T-helper 22 cell (primary cell): ENCODE measurements around the gene SLC28A2.
A peak's percentile ranks its signal among the peaks of the same experiment; 100 is the strongest.
"Not testable (repeated sequence)": the region's sequence is repeated elsewhere in the genome, so short reads cannot be mapped to it uniquely, and the experiment has no call there.

Experiments
- DNase-seq: peaks from one replicate; pipeline ENCODE4 v3.0.0-alpha.2; 2020; ENCODE audit warnings: low read depth

Gene SLC28A2

GRCh38 chr15:45263854-45264253 is 11.8 kb downstream of the SLC28A2 start:
- DNase-seq: no peak

DNA sequence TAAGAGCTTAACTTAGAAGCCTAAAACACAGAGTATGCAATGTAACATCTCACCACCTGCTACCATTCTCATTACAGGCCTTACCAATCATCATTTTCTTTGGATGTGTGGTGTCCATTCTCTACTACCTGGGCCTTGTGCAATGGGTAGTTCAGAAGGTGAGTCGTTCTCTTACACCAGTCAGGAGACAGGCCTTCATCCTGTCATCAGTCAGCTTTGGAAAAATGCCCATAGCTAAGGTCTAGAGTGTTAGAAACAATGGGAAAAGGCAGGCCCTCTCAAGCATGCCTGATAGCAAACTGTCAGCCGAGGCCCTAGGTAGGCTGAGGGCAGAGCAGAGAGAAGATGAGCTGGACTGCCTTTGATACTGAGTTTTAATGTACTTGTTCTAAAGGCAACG is 13.5 kb downstream of the SLC28A2 start:
- DNase-seq: no peak

DNA sequence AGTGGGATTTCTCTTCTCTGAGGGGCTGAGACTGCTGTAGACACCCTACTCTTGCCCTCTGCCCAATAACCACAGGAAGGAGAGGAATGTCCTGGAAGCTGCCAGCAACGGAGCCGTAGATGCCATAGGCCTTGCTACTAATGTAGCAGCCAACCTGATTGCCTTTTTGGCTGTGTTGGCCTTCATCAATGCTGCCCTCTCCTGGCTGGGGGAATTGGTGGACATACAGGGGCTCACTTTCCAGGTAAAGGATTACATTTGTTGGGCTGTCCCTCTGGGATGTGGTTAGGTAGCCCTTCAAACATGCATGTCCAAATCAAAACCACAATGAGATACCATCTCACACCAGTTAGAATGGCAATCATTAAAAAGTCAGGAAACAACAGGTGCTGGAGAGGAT is 16.1 kb downstream of the SLC28A2 start:
- DNase-seq: no peak

- no peak for DNase-seq
Observed at GRCh38 chr15:45274636-45275380, 22.8 kb downstream of the SLC28A2 start.

DNA sequence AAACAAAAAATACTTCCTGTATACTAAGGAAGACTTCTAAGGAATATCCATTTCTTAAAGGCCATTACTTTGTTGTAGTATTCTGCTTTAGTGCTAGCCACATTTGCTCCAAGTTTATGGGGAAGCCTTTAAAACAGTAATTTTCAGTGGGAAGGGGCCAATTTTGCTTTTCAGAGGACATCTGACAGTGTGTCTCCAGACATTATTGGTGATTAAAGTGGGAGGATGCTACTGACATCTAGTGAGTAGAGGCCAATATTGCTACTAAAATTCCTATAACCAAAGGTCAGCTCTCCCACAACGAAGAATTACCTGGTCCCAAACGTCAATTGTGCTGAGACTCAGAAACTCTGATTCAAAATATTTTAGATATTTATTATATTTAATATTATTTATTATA is 24.8 kb downstream of the SLC28A2 start:
- DNase-seq: no peak

DNA sequence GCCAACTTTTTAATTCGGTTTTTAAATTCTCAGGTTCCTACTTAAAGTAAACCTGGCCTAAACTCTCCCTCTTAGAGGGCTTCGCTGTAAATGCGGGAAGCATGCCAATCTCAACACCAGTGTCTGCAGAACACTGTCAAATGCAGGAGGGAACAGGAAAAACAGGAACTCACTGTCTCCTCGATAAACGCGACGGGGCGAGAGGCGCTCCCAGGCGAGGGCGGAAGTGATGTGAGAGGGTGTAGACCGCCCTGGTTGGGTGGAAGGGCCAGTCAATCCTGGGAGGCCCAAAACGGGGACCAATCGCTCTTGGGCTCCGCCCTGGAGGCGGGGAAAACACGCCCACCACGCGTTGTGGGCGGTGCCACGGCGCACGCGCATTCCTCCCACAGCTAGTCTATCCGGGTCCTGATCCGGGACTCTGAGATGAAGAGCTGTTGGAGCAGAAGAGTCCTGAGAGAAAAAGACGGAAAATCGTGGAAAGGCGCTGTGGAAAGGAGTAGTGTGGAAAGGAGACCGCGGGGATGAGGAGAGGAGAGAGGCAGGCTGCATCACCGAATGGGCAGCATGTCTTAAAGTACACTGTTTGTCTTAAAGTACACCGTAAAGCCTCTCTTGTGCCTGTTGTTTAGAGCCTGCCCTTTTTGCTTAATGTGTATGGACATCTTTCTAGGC is 27.1 kb downstream of the SLC28A2 start:
- DNase-seq: peak; percentile 90

GRCh38 chr15:45285413-45285812 is 33.4 kb downstream of the SLC28A2 start:
- DNase-seq: no peak

DNA sequence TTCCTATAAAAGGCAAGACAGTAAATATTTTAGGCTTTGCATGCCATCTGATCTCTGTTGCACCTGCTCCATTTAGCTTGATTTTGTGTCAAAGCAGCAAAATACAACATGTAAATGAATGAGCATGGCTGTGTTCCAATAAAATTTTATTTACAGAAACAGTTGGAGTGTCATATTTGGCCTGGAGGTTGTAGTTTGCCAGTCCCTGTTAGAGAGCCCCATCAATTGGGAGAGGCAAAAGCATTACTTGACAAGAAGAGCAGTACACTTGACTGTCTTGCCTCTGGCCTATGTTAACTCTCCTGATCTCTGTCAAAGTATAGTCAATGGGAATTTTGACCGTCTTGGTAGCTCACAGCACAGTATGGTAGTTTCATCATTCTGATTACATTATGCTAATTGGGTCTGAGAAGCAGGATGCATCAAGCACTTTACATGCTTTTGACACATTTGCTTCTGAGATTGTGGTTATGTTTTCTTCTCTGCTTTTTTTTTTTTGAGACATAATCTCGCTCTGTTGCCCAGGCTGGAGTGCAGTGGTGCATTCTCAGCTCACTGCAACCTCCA is 35.4 kb downstream of the SLC28A2 start:
- DNase-seq: no peak

DNA sequence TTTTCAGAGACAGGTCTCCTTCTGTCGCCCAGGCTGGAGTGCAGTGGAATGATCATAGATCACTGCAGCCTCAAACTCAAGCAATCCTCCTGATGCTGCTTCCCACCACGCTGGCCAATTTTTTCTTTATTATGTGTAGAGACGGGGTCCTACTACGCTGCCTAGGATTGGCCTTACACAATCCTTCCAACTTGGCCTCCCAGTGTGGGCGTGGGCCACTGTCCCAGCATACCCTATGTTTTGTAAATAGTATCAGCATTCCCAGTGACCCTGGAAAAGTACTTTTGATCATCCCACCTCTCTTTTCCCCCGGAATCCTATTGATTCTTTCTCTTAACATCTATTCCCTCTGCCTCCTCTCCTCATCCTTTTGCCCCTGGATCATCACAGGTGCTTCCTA is 36.9 kb downstream of the SLC28A2 start:
- no peak for DNase-seq

- DNase-seq: no peak
Observed at GRCh38 chr15:45291822-45292582, 40.0 kb downstream of the SLC28A2 start.

- not testable (repeated sequence) for DNase-seq
Observed at GRCh38 chr15:45293326-45293725, 41.3 kb downstream of the SLC28A2 start.

- not testable (repeated sequence) for DNase-seq
Observed at GRCh38 chr15:45298964-45299378, 46.9 kb downstream of the SLC28A2 start.

DNA sequence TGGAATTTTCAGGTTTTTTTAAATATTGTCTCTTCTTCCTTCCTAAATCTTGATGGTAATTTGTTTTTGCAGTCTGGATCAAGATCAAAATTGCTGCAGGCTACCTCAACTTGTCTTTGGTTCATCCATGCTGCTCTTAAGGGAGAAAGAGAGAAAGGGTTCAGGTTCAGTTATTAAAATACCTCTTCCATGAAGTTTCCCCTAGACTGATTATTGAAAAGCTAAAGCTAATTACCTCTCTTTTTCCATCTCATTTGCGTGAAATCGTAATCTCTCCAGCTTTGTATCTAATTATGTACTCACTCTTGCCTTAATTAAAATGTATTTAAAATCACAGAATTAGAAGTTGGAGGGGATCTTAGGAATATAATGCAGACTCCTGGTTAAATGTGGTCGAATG is 52.7 kb downstream of the SLC28A2 start:
- DNase-seq: no peak

DNA sequence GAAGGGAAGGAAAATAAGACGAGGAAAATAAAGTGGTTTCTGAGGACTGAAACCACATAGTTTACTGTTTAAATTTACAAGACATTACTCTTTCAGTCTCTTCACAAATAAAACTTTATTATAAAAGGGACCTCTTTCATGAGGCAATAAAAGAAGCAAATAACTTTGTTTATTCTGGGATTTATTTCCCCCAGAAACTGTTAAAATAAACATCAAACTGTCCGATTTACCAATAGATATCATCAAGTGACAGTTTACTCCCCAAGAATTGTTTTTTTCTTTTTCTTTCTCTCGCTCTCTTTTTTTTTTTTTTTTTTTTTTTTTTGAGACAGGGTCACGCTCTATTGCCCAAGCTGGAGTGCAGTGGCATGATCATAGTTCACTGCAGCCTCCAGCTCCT is 54.1 kb downstream of the SLC28A2 start:
- no peak for DNase-seq

- no peak for DNase-seq
Observed at GRCh38 chr15:45307230-45307924, 55.3 kb downstream of the SLC28A2 start.

DNA sequence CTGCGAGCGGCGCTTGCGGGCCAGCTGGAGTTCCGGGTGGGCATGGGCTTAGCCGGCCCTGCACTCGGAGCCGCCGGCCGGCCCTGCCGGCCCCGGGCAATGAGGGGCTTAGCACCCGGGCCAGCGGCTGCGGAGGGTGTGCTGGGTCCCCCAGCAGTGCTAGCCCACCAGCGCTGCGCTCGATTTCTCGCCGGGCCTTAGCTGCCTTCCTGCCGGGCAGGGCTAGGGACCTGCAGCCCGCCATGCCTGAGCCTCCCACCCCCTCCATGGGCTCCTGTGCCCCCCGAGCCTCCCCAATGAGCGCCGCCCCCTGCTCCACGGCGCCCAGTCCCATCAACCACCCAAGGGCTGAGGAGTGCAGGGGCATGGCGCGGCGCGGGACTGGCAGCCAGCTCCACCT is 62.1 kb downstream of the SLC28A2 start:
- DNase-seq: not testable (repeated sequence)

DNA sequence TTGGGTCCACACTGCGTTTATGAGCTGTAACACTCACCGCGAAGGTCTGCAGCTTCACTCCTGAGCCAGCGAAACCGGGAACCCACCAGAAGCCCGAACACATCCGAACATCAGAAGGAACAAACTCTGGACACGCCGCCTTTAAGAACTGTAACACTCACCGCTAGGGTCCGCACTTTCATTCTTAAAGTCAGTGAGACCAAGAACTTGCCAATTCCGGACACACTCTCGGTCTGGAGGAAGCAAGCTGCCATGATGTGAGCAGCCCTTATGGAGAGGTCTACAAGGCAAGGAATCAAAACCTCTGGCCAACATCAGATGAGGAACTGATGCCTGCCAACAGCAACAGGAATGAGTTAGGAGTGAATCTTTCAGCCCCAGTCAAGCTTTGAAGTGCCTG is 62.9 kb downstream of the SLC28A2 start:
- DNase-seq: no peak

GRCh38 chr15:45319472-45320214 is 67.6 kb downstream of the SLC28A2 start:
- no peak for DNase-seq

GRCh38 chr15:45320581-45321205 is 68.7 kb downstream of the SLC28A2 start:
- DNase-seq: no peak

- no peak for DNase-seq
Observed at GRCh38 chr15:45326280-45326679, 74.2 kb downstream of the SLC28A2 start.

DNA sequence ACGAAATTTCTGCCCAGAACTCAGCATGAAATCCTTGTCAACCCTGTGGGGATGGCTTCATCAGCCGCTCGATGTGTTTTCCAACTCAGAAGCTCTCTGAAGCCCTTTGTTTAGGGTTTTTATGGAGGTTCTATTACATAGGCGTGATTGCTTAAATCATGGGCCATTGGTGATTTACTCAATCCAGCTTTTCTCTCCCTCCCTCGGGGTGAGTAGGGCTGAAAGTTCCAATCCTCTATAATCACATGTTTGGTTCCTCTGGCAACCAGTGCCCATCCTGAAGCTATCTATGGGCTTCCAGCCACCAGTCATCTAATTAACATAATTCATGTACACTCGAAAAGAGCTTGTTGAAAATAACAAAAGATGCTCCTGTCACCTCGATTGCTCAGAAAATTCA is 74.7 kb downstream of the SLC28A2 start:
- no peak for DNase-seq
